HG03103 (cell line): ENCODE data around the gene BICDL2.
"Not testable (repeated sequence)": the region's sequence is repeated elsewhere in the genome, so short reads cannot be mapped to it uniquely, and the experiment has no call there.

Experiments used
- ATAC-seq: cut with Tn5 transposase; IDR thresholded peaks from one replicate; pipeline ENCODE4 v1.9.1; 2021; ENCODE audit warnings: low read depth; ENCODE audit not compliant: unreplicated experiment

BICDL2 gene

GRCh38 chr16:3065069-3065741, 28.5 kb upstream of the BICDL2 start, which contains the start of gene IL32:
Gene IL32, plus strand, starts transcription at chr16:3065640. Its CDS starts 172 bp downstream, at chr16:3065812.
- ATAC-seq, result no peak

DNA sequence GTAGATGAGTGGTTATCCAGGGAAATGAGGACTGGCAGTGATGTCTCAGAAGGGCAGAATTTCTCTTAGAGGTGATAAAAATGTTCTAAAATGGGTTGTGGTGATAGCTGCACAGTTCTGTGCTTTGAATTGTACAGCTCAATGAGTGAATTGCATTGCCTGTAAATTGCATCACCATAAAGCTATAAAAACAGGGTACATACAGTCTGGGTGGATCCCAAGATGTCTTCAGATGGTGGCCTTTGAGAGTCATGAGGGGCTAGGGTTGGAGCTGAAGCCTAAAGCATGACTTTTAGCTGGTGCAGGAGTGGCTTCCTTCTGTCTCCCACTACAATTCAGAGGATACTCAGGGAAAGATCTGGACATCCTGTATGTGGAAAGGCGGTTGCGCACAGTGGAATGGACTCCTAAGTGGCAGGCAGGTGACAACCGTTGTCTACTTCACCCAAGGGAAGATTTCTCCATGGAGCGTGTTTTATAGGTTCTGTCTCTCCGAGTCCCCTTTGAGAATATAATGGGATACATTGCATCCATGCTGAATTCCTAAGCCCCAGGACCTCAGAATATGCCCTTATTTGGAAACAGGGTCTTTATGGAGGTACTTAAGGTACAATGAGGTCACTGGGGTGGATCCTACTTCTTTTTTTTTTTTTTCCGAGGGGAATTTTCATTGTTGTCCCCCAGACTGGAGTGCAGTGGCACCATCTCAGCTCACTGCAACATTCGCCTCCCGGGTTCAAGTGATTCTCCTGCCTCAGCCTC, 27.1 kb upstream of the BICDL2 start:
- no peak for ATAC-seq

GRCh38 chr16:3062553-3062952, 25.8 kb upstream of the BICDL2 start:
- no peak for ATAC-seq

DNA sequence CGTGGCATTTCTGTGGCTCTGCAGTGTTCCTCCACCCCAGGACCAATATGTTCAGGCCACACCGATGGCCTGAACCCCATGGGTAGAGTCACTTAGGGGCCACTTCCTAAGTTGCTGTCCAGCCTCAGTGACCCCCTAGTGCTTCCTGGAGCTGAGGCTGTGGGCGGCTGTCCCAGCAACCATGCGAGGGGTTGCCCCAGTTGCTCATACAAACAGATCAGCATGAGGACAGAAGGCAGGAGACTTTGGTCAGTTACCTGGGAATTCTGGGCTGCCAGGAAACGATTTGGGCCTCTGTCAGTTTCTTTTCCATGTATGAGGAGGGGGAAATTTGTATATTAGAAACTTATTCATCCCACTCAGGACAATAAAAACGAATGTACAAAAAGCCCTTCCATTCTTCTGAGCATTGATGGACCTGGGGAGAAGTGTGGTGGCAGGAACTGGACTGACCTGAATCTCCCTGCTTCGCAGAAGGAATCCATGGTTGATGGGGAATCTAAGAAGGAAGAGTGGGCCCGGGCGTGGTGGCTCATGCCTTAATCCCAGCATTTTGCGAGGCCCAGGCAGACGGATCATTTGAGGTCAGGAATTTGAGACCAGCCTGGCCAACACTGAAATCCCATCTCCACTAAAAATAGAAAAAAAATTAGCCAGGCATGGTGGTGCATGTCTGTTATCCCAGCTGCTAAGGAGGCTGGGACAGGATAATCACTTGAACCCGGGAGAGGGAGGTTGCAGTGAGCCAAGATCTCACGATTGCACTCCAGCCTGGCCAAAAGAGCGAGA, 23.8 kb upstream of the BICDL2 start:
- ATAC-seq, result no peak

GRCh38 chr16:3059723-3060242, 23.0 kb upstream of the BICDL2 start:
- ATAC-seq, result no peak

DNA sequence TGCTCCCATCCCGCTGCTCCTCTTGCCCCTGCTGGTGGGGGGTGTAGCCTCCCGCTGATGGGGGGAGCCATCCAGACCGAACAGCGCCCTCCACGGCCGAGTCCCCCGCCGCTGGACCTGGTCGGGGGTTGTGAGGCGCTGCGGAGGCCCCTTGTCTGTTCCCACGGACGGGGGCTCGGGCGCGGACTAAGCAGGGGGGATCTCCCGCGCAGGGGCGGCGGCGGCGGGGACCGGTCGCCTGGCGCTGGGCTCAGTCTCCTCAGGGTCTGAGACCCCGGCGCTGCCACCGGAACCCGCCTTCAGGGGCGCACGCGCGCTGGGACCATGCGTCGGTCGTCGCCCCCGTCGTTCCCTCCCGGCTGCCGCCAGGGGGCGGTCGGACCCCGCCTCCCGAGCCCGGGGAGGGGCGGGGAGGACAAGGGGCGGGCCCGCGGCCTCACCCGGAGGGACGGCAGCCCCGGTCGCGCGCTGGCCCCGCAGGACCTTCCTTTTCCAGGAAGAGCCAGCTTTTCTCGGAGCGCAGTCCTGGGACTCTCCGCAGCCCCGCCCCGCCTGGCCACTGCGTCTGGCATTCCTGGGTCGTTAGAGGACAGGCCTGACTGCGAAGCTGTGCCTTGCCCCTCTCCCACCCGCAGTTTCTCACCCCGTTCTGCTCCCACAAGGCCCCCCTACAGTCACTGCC, 22.4 kb upstream of the BICDL2 start:
- ATAC-seq, result peak; percentile 72

DNA sequence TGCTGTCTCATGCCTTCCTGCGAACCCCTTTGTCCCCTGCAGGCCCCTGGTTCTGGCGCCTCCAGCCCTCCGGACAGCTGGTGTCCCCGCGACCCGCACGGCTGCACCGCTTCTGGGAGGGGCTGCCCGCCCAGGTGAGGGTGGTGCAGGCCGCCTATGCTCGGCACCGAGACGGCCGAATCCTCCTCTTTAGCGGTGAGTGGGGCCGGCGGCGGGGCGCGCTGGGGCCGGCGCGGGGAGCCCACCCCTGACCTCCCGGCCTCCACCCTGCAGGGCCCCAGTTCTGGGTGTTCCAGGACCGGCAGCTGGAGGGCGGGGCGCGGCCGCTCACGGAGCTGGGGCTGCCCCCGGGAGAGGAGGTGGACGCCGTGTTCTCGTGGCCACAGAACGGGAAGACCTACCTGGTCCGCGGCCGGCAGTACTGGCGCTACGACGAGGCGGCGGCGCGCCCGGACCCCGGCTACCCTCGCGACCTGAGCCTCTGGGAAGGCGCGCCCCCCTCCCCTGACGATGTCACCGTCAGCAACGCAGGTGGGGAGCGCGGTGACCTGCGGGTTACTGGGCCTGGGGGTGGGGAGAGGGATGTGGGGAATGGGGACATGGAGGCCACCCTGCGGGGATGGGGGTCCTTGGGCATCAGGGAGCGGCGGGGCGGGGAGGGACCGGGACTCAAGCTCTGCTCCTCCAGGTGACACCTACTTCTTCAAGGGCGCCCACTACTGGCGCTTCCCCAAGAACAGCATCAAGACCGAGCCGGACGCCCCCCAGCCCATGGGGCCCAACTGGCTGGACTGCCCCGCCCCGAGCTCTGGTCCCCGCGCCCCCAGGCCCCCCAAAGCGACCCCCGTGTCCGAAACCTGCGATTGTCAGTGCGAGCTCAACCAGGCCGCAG, 21.6 kb upstream of the BICDL2 start:
- ATAC-seq, result no peak

GRCh38 chr16:3057181-3058138, 20.7 kb upstream of the BICDL2 start:
- no peak for ATAC-seq

DNA sequence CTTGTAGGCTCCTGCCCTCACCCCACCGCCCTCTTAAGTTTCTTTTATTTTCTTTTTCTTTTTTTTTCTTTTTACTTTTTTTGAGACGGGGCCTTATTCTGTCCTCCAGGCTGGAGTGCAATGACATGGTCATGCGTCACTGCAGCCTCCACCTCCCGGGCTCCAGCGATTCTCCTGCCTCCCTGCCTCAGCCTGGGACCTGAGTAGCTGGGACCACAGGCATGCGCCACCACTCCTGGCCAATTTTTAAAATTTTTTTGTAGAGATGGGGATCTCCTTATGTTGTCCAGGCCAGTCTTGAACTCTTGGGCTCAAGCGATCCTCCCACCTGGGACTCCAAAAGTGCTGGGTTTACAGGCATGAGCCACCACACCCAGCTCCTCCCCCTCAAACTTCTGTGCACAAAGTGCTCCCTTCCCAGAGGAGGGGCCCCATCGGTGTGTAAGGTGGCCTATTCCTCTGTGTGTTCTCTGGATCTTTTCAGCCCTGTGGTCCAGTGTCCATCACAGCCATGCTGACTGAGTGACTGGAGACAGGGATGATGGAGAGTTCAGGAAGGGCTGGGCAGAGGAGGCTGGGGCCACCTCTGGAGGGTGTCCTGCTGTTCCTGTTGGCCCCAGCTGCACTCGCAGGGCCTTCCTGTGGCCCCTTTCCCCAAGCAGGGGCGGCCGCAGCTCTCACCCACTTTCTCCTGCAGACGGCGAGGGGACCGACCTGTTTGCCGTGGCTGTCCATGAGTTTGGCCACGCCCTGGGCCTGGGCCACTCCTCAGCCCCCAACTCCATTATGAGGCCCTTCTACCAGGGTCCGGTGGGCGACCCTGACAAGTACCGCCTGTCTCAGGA, 19.8 kb upstream of the BICDL2 start:
- no peak for ATAC-seq

GRCh38 chr16:3055734-3056115, 19.0 kb upstream of the BICDL2 start:
- ATAC-seq, result not testable (repeated sequence)

- no peak for ATAC-seq
These were observed 18.4 kb upstream of the BICDL2 start for GRCh38 chr16:3054965-3055733.

DNA sequence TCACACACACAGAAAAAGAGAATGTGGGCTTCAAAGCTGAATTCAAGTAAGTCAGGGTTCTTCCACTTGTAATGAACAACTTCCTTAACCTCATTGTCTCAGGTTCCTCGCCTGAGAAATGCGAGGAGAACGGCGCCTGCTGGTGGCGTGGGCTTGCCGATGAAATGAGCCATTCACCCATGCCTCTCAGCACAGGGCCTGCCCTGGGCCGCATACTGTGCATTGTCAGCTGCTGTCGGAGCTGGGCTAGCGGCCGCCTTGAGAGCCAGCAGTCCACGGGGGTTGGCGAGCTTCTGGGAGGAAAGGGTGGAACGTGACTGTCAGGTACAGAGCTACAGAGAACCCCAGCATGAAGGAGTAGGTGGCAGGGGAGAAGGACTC, 16.6 kb upstream of the BICDL2 start:
- ATAC-seq, result not testable (repeated sequence)

DNA sequence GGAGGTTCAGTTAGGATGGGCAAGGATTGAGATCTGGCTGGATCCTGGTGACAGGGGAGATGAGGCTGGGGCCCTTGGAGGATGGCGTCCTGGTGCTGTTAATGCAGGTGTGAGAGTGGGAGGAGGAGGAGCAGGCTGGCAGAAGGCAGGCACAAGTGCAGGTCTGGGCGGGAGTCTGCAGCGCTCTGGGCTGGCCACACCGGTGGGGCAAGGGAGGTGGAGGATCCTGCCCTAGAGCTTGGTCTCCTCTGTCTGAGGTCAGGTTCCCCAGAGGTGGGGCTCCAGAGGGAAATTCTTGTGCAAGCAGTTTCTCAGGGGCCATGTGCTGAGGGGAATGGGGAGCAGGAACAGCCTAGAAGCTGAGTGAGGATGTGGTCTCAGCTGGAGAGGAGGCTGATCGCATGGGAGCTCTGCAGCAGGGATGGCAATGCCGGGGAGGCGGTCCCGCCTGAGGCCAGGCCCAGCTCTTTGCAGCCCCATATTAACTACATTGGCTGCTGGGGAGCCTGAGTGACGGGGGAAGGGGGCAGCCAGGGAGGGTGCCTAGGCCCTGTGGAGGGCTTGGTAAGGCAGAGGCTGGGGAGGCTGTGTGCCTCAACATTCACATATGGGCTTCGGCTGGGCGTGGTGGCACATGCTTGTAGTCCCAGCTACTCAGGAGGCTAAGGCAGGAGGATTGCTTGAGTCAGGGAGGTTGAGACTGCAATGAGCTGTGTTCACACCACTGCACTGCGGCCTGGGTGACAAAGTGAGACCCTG, 16.0 kb upstream of the BICDL2 start:
- ATAC-seq, result not testable (repeated sequence)

- no peak for ATAC-seq
These were observed 14.8 kb upstream of the BICDL2 start for GRCh38 chr16:3051494-3051893.

DNA sequence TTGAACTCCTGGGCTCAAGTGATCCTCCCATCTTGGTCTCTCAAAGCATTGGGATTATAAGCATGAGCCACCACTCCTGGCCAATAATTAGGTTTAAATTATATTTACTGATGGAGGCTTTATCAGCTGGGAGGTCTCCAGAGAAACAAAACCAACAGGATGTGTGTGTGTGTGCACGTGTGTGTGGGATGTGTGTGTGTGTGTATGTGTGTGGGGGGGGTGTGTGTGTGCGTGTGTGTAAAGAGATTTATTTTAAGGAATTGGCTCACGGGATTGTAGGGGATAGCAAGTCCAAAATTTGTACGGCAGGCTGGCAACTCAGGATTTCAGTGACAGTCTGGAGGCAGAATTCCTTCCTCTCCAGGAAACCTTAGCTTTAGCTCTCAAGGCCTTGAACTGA, 14.3 kb upstream of the BICDL2 start:
- no peak for ATAC-seq

DNA sequence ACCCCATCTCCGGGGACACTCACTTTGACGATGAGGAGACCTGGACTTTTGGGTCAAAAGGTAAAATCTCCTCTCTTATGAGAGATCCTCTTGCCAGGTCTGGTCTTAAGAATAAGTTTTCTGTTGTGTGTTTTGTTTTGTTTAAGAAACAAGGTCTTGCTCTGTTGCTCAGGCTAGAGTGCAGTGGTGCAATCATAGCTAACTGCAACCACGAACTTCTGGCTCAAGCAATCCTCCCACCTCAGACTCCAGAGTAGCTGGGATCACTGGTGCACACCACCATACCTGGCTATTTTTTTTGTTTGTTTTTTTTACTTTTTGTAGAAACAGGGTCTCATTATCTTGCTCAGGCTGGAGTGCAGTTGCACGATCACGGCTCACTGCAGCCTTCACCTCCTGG, 13.7 kb upstream of the BICDL2 start:
- ATAC-seq, result no peak
